ENCODE data around the gene PRKAB2.
"Not testable (repeated sequence)": the region's sequence is repeated elsewhere in the genome, so short reads cannot be mapped to it uniquely, and the experiment has no call there.

PRKAB2 gene

DNA sequence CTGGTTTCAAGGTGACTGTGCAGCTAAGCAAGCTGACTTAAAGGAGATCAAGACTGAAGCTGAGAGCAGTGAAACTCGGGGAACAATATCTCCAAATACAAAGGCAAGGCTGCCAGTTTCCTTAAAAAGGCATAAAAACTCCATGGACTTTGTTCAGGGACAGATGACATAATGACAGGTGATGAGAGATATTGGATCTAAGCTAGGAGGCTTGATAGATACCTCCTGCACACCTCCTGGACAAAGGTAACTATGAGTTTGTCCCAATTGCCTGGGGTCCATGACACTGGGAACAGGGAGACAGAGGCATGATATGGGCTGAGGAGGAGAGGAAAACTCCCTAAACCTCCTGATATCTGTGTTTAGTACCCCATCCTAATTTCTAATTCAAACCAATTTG is 55.2 kb downstream of the PRKAB2 start:
- no peak overlapping the region for H3K4me3 ChIP-seq (ENCODE audit: low read depth, low read length)
- TF ChIP-seq, protein P1, sequence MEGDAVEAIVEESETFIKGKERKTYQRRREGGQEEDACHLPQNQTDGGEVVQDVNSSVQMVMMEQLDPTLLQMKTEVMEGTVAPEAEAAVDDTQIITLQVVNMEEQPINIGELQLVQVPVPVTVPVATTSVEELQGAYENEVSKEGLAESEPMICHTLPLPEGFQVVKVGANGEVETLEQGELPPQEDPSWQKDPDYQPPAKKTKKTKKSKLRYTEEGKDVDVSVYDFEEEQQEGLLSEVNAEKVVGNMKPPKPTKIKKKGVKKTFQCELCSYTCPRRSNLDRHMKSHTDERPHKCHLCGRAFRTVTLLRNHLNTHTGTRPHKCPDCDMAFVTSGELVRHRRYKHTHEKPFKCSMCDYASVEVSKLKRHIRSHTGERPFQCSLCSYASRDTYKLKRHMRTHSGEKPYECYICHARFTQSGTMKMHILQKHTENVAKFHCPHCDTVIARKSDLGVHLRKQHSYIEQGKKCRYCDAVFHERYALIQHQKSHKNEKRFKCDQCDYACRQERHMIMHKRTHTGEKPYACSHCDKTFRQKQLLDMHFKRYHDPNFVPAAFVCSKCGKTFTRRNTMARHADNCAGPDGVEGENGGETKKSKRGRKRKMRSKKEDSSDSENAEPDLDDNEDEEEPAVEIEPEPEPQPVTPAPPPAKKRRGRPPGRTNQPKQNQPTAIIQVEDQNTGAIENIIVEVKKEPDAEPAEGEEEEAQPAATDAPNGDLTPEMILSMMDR (IDR thresholded peaks at IDR 0.05; ENCODE audit: low read depth, low read length), result no peak

DNA sequence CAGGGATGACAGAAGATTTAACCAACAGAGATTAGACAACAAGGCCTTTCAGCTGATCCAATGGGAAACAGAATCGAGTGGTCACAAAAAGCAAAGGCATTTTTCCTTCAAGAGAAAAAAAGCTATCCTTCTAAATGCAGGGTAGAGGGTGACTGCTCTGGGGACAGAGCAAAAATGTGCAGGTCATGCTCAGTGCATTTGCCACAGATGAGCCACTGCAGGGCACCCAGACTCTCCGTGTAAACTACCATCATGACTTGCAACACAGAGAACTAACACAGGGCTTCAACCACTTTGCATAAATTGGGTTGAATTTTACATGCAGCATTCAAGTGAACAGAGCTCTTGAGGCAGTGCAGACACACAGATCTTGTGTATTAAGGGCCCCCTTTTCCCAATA is 56.8 kb downstream of the PRKAB2 start:
- no peak overlapping the region for H3K4me3 ChIP-seq (ENCODE audit: low read depth, low read length)
- TF ChIP-seq, protein P1 (IDR thresholded peaks at IDR 0.05; ENCODE audit: low read depth, low read length), result no peak

DNA sequence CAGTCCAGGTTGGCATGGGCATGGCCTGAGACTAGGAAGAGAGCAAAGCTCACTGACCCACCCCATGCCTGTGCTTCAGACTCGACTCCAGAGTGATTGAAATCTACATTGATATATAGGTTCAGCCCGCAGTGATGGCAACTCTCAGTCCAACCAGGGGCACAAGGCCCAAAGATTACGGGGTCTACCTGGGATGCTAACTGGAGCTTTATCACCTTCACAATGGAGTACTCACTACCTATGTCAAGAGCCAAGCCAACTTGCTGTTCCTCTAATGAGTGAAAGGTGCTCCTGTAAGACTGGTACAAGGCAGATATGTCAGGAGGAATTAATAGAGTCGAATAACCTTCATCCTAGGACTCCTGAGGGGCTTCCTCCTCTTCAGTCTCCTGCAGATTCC is 57.2 kb downstream of the PRKAB2 start:
- not testable (repeated sequence) for H3K4me3 ChIP-seq (ENCODE audit: low read depth, low read length)

DNA sequence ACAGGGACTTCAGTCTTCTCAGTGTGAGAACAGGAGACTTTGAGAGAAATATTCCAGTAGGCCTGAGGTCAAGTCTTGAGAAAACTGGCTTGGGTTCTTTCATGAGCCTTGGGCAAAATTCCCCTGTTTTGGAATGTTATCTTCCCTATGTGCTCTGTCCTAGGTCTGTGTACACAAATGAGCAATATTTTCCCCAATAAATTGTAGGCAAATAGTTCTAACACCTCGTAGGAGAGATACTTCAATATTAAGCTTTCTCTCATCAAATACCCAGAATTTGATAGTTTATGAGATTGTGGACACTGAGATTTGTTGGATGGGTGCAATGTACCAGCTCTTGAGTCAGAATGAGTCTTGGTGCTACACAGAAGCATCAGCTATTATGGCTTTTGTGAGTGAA is 57.9 kb downstream of the PRKAB2 start:
- not testable (repeated sequence) for H3K4me3 ChIP-seq (ENCODE audit: low read depth, low read length)

DNA sequence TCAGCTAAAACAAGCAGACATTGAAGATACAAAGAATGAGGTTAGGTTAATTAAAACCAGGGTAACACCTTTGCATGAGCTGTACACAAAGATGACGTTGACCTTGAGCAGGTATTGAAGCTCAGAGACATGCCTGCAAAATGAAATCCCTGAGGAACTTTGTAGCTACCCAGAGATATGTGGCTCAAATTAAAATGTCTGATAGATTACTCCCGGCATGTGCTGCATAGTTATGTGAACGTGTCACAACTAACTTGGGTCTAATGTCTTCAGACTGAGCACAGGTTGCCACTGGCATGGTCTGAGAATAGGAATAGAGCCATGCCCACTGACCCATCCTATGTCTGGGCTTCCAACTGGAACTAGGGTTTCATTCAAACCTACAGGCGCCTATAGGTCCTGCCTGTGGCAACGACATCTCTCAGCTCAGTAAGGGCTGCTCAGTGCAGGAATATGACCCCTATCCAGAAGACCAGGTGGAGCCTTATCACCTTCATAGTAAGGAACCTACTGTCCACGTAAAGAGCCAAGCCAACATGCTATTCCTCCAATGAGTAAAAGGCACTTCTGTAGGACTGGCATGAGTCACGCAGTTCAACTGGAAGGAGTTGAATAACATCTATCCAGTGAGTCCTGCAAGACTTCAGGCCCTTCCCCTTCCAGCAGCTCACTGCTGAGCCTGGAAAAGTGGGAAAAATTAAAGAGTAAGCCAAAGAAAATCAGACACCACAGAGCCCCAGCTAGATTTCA is 60.7 kb downstream of the PRKAB2 start:
- H3K4me3 ChIP-seq (ENCODE audit: low read depth, low read length), result no peak overlapping the region
- TF ChIP-seq, protein P1 (IDR thresholded peaks at IDR 0.05; ENCODE audit: low read depth, low read length), result no peak

DNA sequence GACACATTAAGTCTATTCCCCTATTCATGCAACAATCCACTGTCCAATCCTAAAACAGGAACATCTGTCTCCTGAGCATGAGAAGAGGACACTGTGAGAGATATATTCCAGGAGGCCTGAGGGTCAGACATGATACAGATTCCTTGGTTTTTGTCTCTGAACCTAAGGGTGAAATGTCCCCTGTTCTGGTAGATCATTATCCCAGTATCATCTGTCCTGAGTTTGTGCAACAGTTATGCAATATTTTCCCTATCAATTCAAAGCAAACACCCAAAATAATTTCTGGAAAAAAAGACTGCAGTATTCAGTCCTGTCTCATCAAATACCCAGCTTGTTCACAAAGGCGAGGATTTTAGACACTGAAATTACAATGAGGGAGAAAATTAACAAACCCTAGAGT is 61.4 kb downstream of the PRKAB2 start:
- TF ChIP-seq, protein P1 (IDR thresholded peaks at IDR 0.05; ENCODE audit: low read depth, low read length), result no peak
- no peak overlapping the region for H3K4me3 ChIP-seq (ENCODE audit: low read depth, low read length)

DNA sequence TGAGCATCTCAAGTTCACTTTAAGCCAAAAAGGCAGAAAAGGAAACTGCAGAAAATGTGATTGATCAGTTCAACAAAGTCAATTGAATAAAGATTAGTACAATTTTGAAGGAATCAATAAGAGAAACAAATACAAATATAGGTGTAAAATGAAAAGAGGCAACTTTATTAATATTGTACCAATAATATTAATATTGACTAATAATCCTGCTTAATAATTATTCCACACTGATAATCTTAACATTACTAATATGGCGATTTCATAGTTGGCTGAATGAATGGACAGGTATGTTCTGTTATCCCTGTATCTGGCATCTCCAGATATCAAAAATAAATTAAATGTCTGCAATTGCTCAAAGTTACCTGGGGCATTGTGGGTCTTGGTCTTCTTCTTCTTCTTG is 61.8 kb downstream of the PRKAB2 start:
- H3K4me3 ChIP-seq (ENCODE audit: low read depth, low read length), result no peak overlapping the region
- TF ChIP-seq, protein P1 (IDR thresholded peaks at IDR 0.05; ENCODE audit: low read depth, low read length), result no peak

DNA sequence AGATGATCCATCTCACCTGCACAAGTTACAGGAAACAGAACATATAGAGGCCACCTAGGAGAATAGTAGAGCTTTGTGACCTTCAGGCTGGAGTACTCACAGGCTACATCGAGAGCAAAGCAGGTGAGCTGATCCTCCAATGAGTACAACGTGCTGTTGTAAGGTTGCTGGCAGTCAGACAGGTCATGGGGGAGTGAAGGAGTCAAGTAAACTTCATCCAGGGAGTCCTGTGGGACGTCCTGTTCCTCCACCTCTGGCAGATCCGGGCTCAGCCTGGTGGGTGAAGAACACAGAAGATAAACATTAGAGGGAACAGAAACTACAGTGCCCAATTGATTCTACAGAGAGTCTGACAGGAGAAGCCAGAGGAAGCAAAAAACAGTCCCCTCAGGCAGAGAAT is 62.5 kb downstream of the PRKAB2 start:
- TF ChIP-seq, protein P1 (IDR thresholded peaks at IDR 0.05; ENCODE audit: low read depth, low read length), result no peak

More for the DNA sequence above, 62.5 kb downstream of the PRKAB2 start:
- H3K4me3 ChIP-seq (ENCODE audit: low read depth, low read length), result no peak overlapping the region
